ENCODE measurements around the gene JCAD. TPM values are rescaled to one million over a fixed set of nuclear protein-coding genes. Genes with fewer than 3 reads are reported as not detected.

The JCAD gene
- total RNA-seq, 4 donors from 2014 or later: 0.91 to 23.1 (median 5.5) TPM

GRCh38 chr10:30037620-30038336 is 21.6 kb downstream of the JCAD start:
- H3K4me3 ChIP-seq: no peak overlapping the region
- no peak for TF ChIP-seq POLR2A (IDR thresholded peaks at IDR 0.05)
- no peak for TF ChIP-seq CTCF (IDR thresholded peaks at IDR 0.05)
- DNase-seq: no peak
- WGBS, 2 donors: 65 to 84% methylated on average over 8 to 10 of the region's 10 CpGs
- no peaks in the 10 kb centered on the region for H3K9me3 ChIP-seq
- peaks cover 0 to 19% (median 6%) of the 10 kb centered on the region in 3 donors for H3K4me1 ChIP-seq
- no peak overlapping the region for H3K27ac ChIP-seq
- H3K27me3 ChIP-seq: no peaks in the 10 kb centered on the region
- intact Hi-C loops (cut with DNase I): no loop called here
- no peaks in the 10 kb centered on the region for H3K36me3 ChIP-seq

- no peak overlapping the region for H3K27ac ChIP-seq
- no peaks in the 10 kb centered on the region for H3K36me3 ChIP-seq
- no peak for TF ChIP-seq CTCF (IDR thresholded peaks at IDR 0.05)
- TF ChIP-seq POLR2A (IDR thresholded peaks at IDR 0.05): no peak
- DNase-seq: no peak
- no peak overlapping the region for H3K4me3 ChIP-seq
- 83 to 95% methylated on average over 4 to 5 of the region's 8 CpGs for WGBS, 2 donors
- peaks cover 0 to 11% (median 0%) of the 10 kb centered on the region in 3 donors for H3K4me1 ChIP-seq
- intact Hi-C loops (cut with DNase I): no loop called here
- H3K27me3 ChIP-seq: no peaks in the 10 kb centered on the region
- H3K9me3 ChIP-seq: no peaks in the 10 kb centered on the region
These were observed 22.6 kb downstream of the JCAD start for GRCh38 chr10:30036811-30037210.

GRCh38 chr10:30036341-30036740 is 23.0 kb downstream of the JCAD start:
- no peak for DNase-seq
- no peaks in the 10 kb centered on the region for H3K27me3 ChIP-seq
- H3K27ac ChIP-seq: no peak overlapping the region
- TF ChIP-seq POLR2A (IDR thresholded peaks at IDR 0.05) (no peak), CTCF (IDR thresholded peaks at IDR 0.05) (no peak)
- H3K4me3 ChIP-seq: no peak overlapping the region
- no peaks in the 10 kb centered on the region for H3K9me3 ChIP-seq
- no peaks in the 10 kb centered on the region for H3K36me3 ChIP-seq
- peaks cover 0 to 11% (median 0%) of the 10 kb centered on the region in 3 donors for H3K4me1 ChIP-seq
- 34 to 51% methylated on average over 2 to 3 of the region's 3 CpGs for WGBS, 2 donors
- intact Hi-C loops (cut with DNase I): no loop called here

- TF ChIP-seq POLR2A (IDR thresholded peaks at IDR 0.05) (no peak), CTCF (IDR thresholded peaks at IDR 0.05) (no peak)
- Histone ChIP-seq H3K9me3 (no peaks in the 10 kb centered on the region), H3K4me3 (no peak overlapping the region), H3K27ac (no peak overlapping the region), H3K4me1 (peaks cover 0 to 6% (median 5%) of the 10 kb centered on the region in 3 donors), H3K36me3 (no peaks in the 10 kb centered on the region), H3K27me3 (peaks cover 0 to under 1% (median 0%) of the 10 kb centered on the region in 4 donors)
- 68 to 79% methylated on average over 14 to 15 of the region's 15 CpGs for WGBS, 2 donors
- intact Hi-C loops (cut with DNase I): no loop called here
- no peak for DNase-seq
These were observed 24.8 kb downstream of the JCAD start for GRCh38 chr10:30034433-30035137.

- Histone ChIP-seq H3K9me3 (no peaks in the 10 kb centered on the region), H3K4me3 (no peak overlapping the region), H3K4me1 (peaks cover 5 to 30% (median 23%) of the 10 kb centered on the region in 3 donors), H3K36me3 (no peaks in the 10 kb centered on the region), H3K27ac (no peak overlapping the region), H3K27me3 (peaks cover 0 to 13% (median 0%) of the 10 kb centered on the region in 4 donors)
- TF ChIP-seq POLR2A (IDR thresholded peaks at IDR 0.05): no peak
- no peak for TF ChIP-seq CTCF (IDR thresholded peaks at IDR 0.05)
- no peak for DNase-seq
- WGBS, 2 donors: 92 to 100% methylated on average over 1 of the region's 1 CpG
- intact Hi-C loops (cut with DNase I): no loop called here
These were observed 27.3 kb downstream of the JCAD start for GRCh38 chr10:30032125-30032524.
